HFFc6 (cell line): ENCODE measurements around the gene LRRC30. TPM values are rescaled to one million over a fixed set of nuclear protein-coding genes. Genes with fewer than 3 reads are reported as not detected.

Source experiments
- DNase-seq: peaks from one replicate; pipeline ENCODE4 v3.0.0-alpha.2; 2018
- H3K27ac Mint-ChIP-seq: 2 replicates; pipeline ENCODE4 v1.8.0; 2020; ENCODE audit warnings: mild to moderate bottlenecking, mixed read lengths
- H3K27me3 Mint-ChIP-seq: 2 replicates; pipeline ENCODE4 v1.8.0; 2021; ENCODE audit warnings: mild to moderate bottlenecking, moderate library complexity, mixed read lengths; ENCODE audit not compliant: insufficient read depth
- H3K36me3 Mint-ChIP-seq: 2 replicates; pipeline ENCODE4 v1.8.0; 2021; ENCODE audit warnings: low read depth, mixed read lengths
- H3K4me1 Mint-ChIP-seq: 2 replicates; pipeline ENCODE4 v1.8.0; 2020; ENCODE audit warnings: low read depth, mixed read lengths
- H3K4me3 Mint-ChIP-seq: 2 replicates; pipeline ENCODE4 v1.8.0; 2020; ENCODE audit warnings: mild to moderate bottlenecking, moderate library complexity, mixed read lengths
- H3K9me3 Mint-ChIP-seq: 2 replicates; pipeline ENCODE4 v1.8.0; 2020; ENCODE audit warnings: mild to moderate bottlenecking, mixed read lengths
- total RNA-seq, 6 experiments: library from RNA; stranded (reverse); fragmentation: NEBNext Ultra II Directional; extraction: Animal tissue kit (Norgen Biotek cat#: 25700); gene quantifications; 2 replicates in 1 of 6; 3 replicates in 5 of 6; pipeline ENCODE4 v1.2.3, GENCODE V29; 2021
- TF ChIP-seq, protein P1 (sequence below): fragments of 200-600 bp; sonication (generic); IDR thresholded peaks from 2 replicates; pipeline ENCODE4 v1.5.0; 2021; ENCODE audit warnings: antibody characterized with exemption, mild to moderate bottlenecking

Gene LRRC30
- total RNA-seq, 6 experiments from 2014 or later = not detected

DNA sequence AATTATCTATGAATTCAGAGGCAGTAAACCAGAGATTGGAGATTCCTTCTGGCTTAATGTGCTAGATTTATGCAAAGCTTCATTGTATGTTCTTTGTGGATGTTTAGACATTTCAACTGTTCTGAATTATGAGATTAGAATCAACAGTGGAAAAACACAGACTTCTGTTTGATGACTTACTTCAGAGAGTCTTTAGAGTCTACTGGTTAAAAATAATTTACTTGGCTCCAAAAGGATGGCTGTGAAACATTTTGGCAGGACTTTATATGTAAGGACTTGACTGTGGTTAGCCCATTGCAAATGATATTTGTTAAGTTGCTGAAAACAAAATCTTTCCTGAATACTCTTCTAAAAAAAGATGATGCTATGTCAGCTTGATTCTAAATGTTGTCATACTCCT is 25.5 kb upstream of the LRRC30 start:
- H3K4me1 Mint-ChIP-seq = no peaks in the 10 kb centered on the region
- no peaks in the 10 kb centered on the region for H3K9me3 Mint-ChIP-seq
- no peaks in the 10 kb centered on the region for H3K36me3 Mint-ChIP-seq
- no peak for DNase-seq
- H3K27me3 Mint-ChIP-seq = peaks cover 2% of the 10 kb centered on the region
- TF ChIP-seq, protein P1, sequence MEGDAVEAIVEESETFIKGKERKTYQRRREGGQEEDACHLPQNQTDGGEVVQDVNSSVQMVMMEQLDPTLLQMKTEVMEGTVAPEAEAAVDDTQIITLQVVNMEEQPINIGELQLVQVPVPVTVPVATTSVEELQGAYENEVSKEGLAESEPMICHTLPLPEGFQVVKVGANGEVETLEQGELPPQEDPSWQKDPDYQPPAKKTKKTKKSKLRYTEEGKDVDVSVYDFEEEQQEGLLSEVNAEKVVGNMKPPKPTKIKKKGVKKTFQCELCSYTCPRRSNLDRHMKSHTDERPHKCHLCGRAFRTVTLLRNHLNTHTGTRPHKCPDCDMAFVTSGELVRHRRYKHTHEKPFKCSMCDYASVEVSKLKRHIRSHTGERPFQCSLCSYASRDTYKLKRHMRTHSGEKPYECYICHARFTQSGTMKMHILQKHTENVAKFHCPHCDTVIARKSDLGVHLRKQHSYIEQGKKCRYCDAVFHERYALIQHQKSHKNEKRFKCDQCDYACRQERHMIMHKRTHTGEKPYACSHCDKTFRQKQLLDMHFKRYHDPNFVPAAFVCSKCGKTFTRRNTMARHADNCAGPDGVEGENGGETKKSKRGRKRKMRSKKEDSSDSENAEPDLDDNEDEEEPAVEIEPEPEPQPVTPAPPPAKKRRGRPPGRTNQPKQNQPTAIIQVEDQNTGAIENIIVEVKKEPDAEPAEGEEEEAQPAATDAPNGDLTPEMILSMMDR = no peak
- no peak overlapping the region for H3K27ac Mint-ChIP-seq
- no peak overlapping the region for H3K4me3 Mint-ChIP-seq

DNA sequence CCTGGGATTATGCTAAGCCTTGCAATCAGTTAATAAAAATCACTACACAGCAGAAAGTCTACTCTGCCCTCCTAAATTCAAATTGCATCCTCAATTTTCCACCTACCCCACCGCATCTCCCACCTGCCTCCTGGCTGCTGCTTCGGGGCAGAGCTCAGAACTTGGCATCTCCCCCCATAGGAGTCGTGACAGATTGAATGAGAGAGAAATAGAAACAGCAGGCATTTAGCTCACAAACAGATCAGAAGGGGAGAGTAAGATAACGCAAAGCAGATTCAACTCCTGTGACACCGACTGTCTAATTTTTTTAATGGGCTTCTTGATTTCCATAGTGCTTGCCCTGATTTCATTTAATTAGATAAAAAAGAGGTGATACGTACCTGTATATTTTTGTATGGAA is 24.7 kb upstream of the LRRC30 start:
- peaks cover 2% of the 10 kb centered on the region for H3K27me3 Mint-ChIP-seq
- TF ChIP-seq, protein P1 = no peak
- no peaks in the 10 kb centered on the region for H3K9me3 Mint-ChIP-seq
- H3K4me3 Mint-ChIP-seq = no peak overlapping the region
- H3K27ac Mint-ChIP-seq = no peak overlapping the region
- no peak for DNase-seq
- H3K36me3 Mint-ChIP-seq = no peaks in the 10 kb centered on the region
- no peaks in the 10 kb centered on the region for H3K4me1 Mint-ChIP-seq

DNA sequence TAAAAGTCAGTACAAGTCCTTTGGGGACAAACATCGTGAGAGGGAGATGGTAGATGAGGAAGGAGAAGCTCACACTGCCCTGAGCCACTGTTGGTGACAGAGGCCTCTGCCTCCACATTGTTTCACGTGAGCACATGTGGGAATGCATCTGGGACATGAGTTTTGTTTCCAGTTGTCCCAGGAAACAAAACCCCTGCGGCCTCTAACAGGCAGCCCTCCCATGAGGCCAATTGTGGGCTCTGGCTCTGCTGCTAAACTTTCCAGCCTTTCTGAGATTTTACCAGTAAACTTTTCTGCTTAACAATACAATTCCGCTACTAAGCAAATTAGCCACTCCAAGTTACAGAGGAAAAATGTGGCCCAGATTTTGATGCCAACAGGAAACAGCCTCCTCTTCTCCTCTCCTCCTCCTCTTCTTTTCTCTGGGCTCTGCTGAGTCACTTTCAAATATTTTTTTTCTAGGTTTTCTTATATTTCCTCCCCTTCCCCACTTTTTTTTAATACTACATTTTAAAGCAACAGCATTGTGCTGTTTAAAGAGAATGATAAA is 23.4 kb upstream of the LRRC30 start:
- Mint-ChIP-seq H3K27me3 (peaks cover 6% of the 10 kb centered on the region), H3K4me3 (no peak overlapping the region), H3K36me3 (no peaks in the 10 kb centered on the region), H3K9me3 (no peaks in the 10 kb centered on the region), H3K27ac (no peak overlapping the region), H3K4me1 (no peaks in the 10 kb centered on the region)
- TF ChIP-seq, protein P1 = no peak
- DNase-seq = no peak

DNA sequence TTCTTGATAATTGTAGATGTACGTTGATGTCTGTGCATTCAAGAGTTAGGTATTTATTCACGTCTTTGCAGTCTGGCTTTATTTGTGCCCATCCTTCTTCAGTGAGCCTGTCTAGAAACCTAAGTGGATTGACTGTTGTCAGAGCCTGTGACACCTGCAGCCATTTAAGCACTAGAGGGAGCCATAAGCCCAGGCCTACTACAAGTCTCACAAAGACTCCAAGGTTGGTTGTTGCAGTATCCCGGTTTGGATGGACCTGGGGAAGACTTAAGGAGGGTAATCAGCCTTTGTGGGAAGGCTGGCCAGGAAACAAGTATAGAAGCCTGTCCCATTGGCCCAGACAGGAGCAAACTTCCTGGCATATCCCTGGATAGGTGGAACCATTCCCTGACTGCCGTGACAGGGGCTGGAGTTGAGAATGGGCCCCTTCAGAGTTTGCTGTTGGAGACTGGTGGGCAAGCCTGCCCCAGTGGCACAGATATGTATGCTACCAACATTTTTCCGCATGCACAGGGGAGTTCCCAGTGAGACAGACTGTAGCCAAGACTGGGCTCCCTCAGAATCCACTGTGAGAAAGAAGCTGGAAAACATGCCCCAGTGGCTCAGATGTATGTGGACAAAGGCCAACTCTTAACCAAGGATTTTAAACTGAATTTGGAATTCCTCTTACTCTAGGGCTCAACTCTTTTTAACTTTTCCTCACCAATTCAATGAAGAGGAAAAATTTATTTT is 9.3 kb upstream of the LRRC30 start:
- DNase-seq = peak; percentile 64
- TF ChIP-seq, protein P1 = peak; percentile 85
- Mint-ChIP-seq H3K27ac (no peak overlapping the region), H3K4me1 (no peaks in the 10 kb centered on the region), H3K9me3 (no peaks in the 10 kb centered on the region), H3K4me3 (no peak overlapping the region), H3K36me3 (no peaks in the 10 kb centered on the region), H3K27me3 (peaks cover 17% of the 10 kb centered on the region)

DNA sequence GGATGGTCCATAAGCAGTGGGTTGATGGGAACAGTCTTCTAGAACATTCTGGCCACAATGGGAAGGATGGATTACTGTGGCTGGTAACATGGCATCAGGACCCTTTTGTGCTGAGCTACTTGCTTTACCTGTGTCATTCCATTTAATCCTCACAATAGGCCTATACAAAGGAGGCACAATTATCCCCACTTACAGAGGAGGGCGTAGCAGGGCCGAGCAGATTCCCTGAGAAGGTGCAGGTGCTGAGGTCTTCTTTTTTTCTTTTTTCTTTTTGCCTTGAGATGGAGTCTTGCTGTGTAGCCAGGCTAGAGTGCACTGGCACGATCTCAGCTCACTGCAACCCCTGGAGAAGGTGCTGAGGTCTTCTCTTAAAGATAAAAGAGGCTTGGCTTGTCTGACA is 6.7 kb upstream of the LRRC30 start:
- no peak for DNase-seq
- no peaks in the 10 kb centered on the region for H3K9me3 Mint-ChIP-seq
- no peak overlapping the region for H3K27ac Mint-ChIP-seq
- H3K4me3 Mint-ChIP-seq = no peak overlapping the region
- TF ChIP-seq, protein P1 = no peak
- no peaks in the 10 kb centered on the region for H3K4me1 Mint-ChIP-seq
- peaks cover 24% of the 10 kb centered on the region for H3K27me3 Mint-ChIP-seq
- H3K36me3 Mint-ChIP-seq = no peaks in the 10 kb centered on the region
